ENCODE measurements around the gene GSC. TPM values are rescaled to one million over a fixed set of nuclear protein-coding genes. Genes with fewer than 3 reads are reported as not detected.
A peak's percentile ranks its signal among the peaks of the same experiment; 100 is the strongest.
"Not testable (repeated sequence)": the region's sequence is repeated elsewhere in the genome, so short reads cannot be mapped to it uniquely, and the experiment has no call there.

Gene GSC
- not detected in 2 replicates for total RNA-seq

GRCh38 chr14:94769391-94770250 is at the start of gene GSC:
Gene GSC, minus strand, starts transcription at chr14:94770113. Its CDS starts 98 bp downstream, at chr14:94770015.
- peaks cover 19% of the 10 kb centered on the region for H3K4me1 Mint-ChIP-seq
- CTCF ChIA-PET = no interaction called here
- intact Hi-C loops (cut with micrococcal nuclease) = no loop called here
- H3K36me3 Mint-ChIP-seq (ENCODE audit: low read depth) = no peaks in the 10 kb centered on the region
- POLR2A ChIA-PET = no interaction called here
- peaks cover 72% of the 10 kb centered on the region for H3K27me3 Mint-ChIP-seq
- ATAC-seq (ENCODE audit: low read depth) = no peak
- no peaks in the 10 kb centered on the region for H3K9me3 Mint-ChIP-seq
- DNase-seq = no peak
- H3K4me3 Mint-ChIP-seq = peak within 1 kb of the TSS; percentile 71
- H3K27ac Mint-ChIP-seq = no peak within 1 kb of the TSS
- TF ChIP-seq CTCF (IDR thresholded peaks at IDR 0.05) = no peak

- ATAC-seq (ENCODE audit: low read depth) (no peak), DNase-seq (no peak)
- intact Hi-C loops (cut with micrococcal nuclease) = no loop called here
- ChIA-PET CTCF (no interaction called here), POLR2A (no interaction called here)
- no peak overlapping the region for H3K27ac Mint-ChIP-seq
- H3K36me3 Mint-ChIP-seq (ENCODE audit: low read depth) = no peaks in the 10 kb centered on the region
- H3K4me3 Mint-ChIP-seq = no peak overlapping the region
- H3K9me3 Mint-ChIP-seq = no peaks in the 10 kb centered on the region
- TF ChIP-seq CTCF (IDR thresholded peaks at IDR 0.05) = no peak
- no peaks in the 10 kb centered on the region for H3K4me1 Mint-ChIP-seq
- peaks cover 2% of the 10 kb centered on the region for H3K27me3 Mint-ChIP-seq
Observed at GRCh38 chr14:94819531-94819930, 49.6 kb upstream of the GSC start.

- CTCF ChIA-PET = no interaction called here
- Mint-ChIP-seq H3K9me3 (no peaks in the 10 kb centered on the region), H3K4me1 (no peaks in the 10 kb centered on the region), H3K27me3 (peaks cover 2% of the 10 kb centered on the region), H3K27ac (no peak overlapping the region), H3K4me3 (no peak overlapping the region), H3K36me3 (ENCODE audit: low read depth) (no peaks in the 10 kb centered on the region)
- POLR2A ChIA-PET = no interaction called here
- no peak for TF ChIP-seq CTCF (IDR thresholded peaks at IDR 0.05)
- ATAC-seq (ENCODE audit: low read depth) = no peak
- no peak for DNase-seq
- intact Hi-C loops (cut with micrococcal nuclease) = no loop called here
Observed at GRCh38 chr14:94816113-94816512, 46.2 kb upstream of the GSC start.

GRCh38 chr14:94805680-94806288 is 35.9 kb upstream of the GSC start:
- H3K36me3 Mint-ChIP-seq (ENCODE audit: low read depth) = no peaks in the 10 kb centered on the region
- no peaks in the 10 kb centered on the region for H3K4me1 Mint-ChIP-seq
- peaks cover 6% of the 10 kb centered on the region for H3K27me3 Mint-ChIP-seq
- intact Hi-C loops (cut with micrococcal nuclease) = no loop called here
- no peaks in the 10 kb centered on the region for H3K9me3 Mint-ChIP-seq
- DNase-seq (no peak), ATAC-seq (ENCODE audit: low read depth) (no peak)
- H3K27ac Mint-ChIP-seq = no peak overlapping the region
- ChIA-PET POLR2A (no interaction called here), CTCF (no interaction called here)
- no peak for TF ChIP-seq CTCF (IDR thresholded peaks at IDR 0.05)
- H3K4me3 Mint-ChIP-seq = no peak overlapping the region

- intact Hi-C loops (cut with micrococcal nuclease) = no loop called here
- Mint-ChIP-seq H3K4me1 (no peaks in the 10 kb centered on the region), H3K27ac (no peak overlapping the region), H3K4me3 (no peak overlapping the region), H3K27me3 (peaks cover 6% of the 10 kb centered on the region), H3K9me3 (no peaks in the 10 kb centered on the region), H3K36me3 (ENCODE audit: low read depth) (no peaks in the 10 kb centered on the region)
- DNase-seq = no peak
- ATAC-seq (ENCODE audit: low read depth) = no peak
- ChIA-PET CTCF (no interaction called here), POLR2A (no interaction called here)
- no peak for TF ChIP-seq CTCF (IDR thresholded peaks at IDR 0.05)
Observed at GRCh38 chr14:94801225-94801624, 31.3 kb upstream of the GSC start.

DNA sequence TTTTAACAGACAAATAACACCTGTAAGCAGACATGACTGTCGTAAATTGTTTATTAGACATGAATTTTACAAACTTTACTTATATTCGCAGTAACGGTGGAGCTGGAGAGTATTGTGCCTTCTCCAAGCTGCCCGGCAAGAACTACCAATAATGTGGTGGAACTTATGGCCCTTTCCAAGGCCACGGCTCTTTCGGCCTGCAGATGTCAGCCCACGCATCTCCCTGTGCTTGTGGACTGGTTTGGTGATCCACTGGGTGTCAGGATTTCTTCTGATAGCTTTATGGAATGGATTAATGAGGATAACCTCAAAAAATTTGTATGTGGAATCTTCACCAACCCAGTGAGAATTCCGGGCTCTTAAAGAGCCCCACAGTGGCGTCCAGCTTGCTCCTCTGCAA is 30.9 kb upstream of the GSC start:
- H3K4me1 Mint-ChIP-seq; DNase-seq; H3K9me3 Mint-ChIP-seq; CTCF ChIA-PET; intact Hi-C loops (cut with micrococcal nuclease); H3K4me3 Mint-ChIP-seq; H3K27ac Mint-ChIP-seq; H3K36me3 Mint-ChIP-seq (ENCODE audit: low read depth); ATAC-seq (ENCODE audit: low read depth); H3K27me3 Mint-ChIP-seq; POLR2A ChIA-PET: not testable (repeated sequence)

All from activated B cell treated with CpG ODN at 0.5 μM for 24 hours (primary cell).